ENCODE data around the gene MRPL3.

The MRPL3 gene

DNA sequence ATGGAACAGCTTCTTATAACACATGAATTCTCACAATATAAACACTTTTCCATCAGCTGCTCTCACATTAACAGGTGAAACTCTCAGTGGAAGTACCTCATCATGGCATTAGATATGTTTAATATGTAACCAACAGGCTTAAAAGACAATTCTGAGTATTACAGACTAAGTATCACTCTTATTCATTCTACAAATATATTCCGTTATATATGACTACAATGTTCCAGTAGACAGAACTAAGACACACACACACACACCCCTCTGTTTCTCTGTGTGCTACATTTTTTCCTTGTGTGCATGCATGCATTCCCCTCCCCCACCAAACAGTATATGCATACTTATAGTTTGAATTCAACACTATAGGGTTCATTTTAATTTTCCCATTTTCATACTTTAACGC lies 32.4 kb downstream of the MRPL3 start:
- Histone ChIP-seq H3K4me1 (no peaks in the 10 kb centered on the region), H3K36me3 (peaks cover 63% of the 10 kb centered on the region), H4K20me1 (peaks cover 42% of the 10 kb centered on the region), H3K9me3 (no peaks in the 10 kb centered on the region), H3K27me3 (no peaks in the 10 kb centered on the region), H3K27ac (no peak overlapping the region), H3K9ac (no peak overlapping the region), H3K4me2 (no peak overlapping the region), H3K4me3 (no peak overlapping the region)
- TF ChIP-seq Cebpa-rat (IDR thresholded peaks at IDR 0.05) = no peak

DNA sequence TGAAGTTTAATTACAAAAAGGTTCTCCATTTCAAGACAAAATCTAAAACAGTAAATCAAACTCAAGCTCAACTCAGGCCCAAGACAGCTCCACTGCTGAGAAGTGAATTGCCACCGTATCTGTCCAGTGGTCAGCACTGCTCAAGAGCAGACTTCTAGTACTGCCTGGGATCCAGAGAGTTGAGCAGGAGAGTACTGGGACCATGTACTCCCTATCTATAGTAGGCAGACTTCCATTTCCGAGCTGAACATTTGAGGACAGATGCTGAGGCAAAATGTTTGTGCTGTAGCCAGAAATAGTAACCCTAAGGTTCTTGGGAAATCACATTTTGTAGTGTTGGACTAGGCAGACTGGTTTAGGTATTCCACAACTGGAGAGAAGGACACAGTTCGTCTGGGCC lies 44.1 kb downstream of the MRPL3 start:
- H3K9me3 ChIP-seq = no peaks in the 10 kb centered on the region
- no peak for TF ChIP-seq Cebpa-rat (IDR thresholded peaks at IDR 0.05)
- no peaks in the 10 kb centered on the region for H3K27me3 ChIP-seq
- no peaks in the 10 kb centered on the region for H3K4me1 ChIP-seq
- H3K36me3 ChIP-seq = peaks cover 42% of the 10 kb centered on the region
- no peaks in the 10 kb centered on the region for H4K20me1 ChIP-seq
- no peak overlapping the region for H3K27ac ChIP-seq
- H3K4me2 ChIP-seq = no peak overlapping the region
- no peak overlapping the region for H3K9ac ChIP-seq
- no peak overlapping the region for H3K4me3 ChIP-seq

DNA sequence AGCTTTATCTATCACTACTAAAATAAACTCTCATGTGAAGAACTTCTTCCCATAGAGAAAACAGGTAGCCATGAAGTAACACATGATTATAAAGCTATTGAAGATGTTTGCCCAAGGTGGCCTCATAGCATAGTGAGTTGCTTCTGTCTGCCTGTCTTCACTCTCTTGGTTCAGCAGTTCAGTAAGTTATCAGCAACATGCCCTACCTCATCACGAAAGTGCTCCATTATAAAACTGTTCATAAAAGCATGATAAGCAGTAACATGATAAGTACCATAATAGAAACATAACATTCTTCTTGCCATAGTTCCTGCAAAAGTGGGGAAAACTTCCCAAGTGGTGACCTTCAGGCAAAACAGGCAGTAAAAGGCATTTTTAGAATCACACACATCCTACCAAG lies 45.6 kb downstream of the MRPL3 start:
- no peak overlapping the region for H3K4me2 ChIP-seq
- no peak overlapping the region for H3K4me3 ChIP-seq
- peaks cover 36% of the 10 kb centered on the region for H3K36me3 ChIP-seq
- no peak for TF ChIP-seq Cebpa-rat (IDR thresholded peaks at IDR 0.05)
- H3K27me3 ChIP-seq = no peaks in the 10 kb centered on the region
- H3K4me1 ChIP-seq = no peaks in the 10 kb centered on the region
- no peak overlapping the region for H3K9ac ChIP-seq
- H3K9me3 ChIP-seq = no peaks in the 10 kb centered on the region
- H3K27ac ChIP-seq = no peak overlapping the region
- H4K20me1 ChIP-seq = no peaks in the 10 kb centered on the region

DNA sequence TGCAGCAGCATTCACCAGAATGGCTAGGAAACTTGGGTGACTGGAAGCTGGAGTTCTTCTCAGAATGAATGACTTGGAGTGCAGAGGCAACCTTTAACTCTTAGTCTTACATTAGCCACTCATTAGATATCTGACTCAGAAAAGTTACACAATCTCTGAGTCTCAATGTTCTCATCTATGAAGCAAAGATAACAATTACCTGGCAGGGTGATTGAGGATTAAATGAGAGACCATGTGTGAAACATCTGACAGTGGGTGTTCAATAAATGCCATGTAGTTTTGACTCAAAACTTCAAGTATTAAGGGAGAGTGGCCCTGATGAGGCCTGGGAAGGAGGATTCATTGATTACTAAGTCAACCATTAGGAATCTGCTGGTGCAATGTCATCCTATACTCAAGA lies 48.3 kb downstream of the MRPL3 start:
- Histone ChIP-seq H3K4me1 (no peaks in the 10 kb centered on the region), H3K36me3 (peaks cover 15% of the 10 kb centered on the region), H3K27ac (no peak overlapping the region), H3K9ac (no peak overlapping the region), H3K9me3 (no peaks in the 10 kb centered on the region), H4K20me1 (no peaks in the 10 kb centered on the region), H3K27me3 (no peaks in the 10 kb centered on the region), H3K4me3 (no peak overlapping the region), H3K4me2 (no peak overlapping the region)
- TF ChIP-seq Cebpa-rat (IDR thresholded peaks at IDR 0.05) = no peak

DNA sequence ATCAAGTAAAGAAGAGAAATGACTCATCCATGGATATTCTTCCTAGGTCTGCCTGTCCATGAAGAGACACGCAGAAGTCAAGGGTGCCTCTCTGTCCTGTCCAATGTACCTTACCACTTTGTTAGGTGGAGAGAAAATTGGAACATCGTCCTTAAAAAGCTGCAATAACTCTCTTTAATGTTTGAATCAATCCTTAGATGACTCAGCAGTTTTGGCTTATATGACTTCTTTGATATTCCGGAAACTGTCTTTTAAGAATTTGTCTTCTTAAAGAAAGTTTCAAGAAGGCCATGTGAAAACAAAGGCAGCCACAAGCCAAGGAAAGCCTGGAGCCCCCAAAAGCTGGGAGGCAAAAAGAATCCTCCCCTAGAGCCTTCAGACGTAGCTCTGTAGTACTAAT lies 49.2 kb downstream of the MRPL3 start:
- no peak overlapping the region for H3K4me2 ChIP-seq
- H3K27me3 ChIP-seq = no peaks in the 10 kb centered on the region

DNA sequence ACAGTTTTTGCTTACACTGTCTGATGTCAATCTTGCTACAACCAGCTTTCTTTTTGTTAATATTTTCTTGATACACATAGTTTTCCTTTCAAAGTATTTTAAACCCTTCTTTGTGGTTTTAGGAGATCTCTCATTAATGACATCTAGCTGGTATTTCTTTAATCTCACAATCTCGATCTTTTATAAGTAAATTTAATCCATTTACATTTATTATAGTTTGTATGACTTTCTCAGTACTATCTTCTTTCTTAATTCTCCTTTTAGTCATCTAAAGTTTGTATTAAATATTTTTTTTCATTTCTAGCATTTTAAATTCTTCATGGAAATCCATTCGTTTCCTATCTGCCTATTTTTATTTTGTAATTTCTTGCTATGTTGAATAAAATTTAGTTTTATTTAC lies 55.4 kb downstream of the MRPL3 start:
- no peak overlapping the region for H3K27ac ChIP-seq
- H3K9me3 ChIP-seq = peaks cover 20% of the 10 kb centered on the region
- H3K27me3 ChIP-seq = no peaks in the 10 kb centered on the region
- no peaks in the 10 kb centered on the region for H4K20me1 ChIP-seq
- no peaks in the 10 kb centered on the region for H3K36me3 ChIP-seq
- H3K9ac ChIP-seq = no peak overlapping the region
- TF ChIP-seq Cebpa-rat (IDR thresholded peaks at IDR 0.05) = no peak
- H3K4me1 ChIP-seq = no peaks in the 10 kb centered on the region
- no peak overlapping the region for H3K4me2 ChIP-seq
- no peak overlapping the region for H3K4me3 ChIP-seq

More for the DNA sequence above, 49.2 kb downstream of the MRPL3 start:
- Histone ChIP-seq H3K4me3 (no peak overlapping the region), H3K9ac (no peak overlapping the region), H3K9me3 (peaks cover 6% of the 10 kb centered on the region), H3K27ac (no peak overlapping the region), H4K20me1 (no peaks in the 10 kb centered on the region), H3K36me3 (peaks cover 5% of the 10 kb centered on the region), H3K4me1 (no peaks in the 10 kb centered on the region)
- no peak for TF ChIP-seq Cebpa-rat (IDR thresholded peaks at IDR 0.05)

DNA sequence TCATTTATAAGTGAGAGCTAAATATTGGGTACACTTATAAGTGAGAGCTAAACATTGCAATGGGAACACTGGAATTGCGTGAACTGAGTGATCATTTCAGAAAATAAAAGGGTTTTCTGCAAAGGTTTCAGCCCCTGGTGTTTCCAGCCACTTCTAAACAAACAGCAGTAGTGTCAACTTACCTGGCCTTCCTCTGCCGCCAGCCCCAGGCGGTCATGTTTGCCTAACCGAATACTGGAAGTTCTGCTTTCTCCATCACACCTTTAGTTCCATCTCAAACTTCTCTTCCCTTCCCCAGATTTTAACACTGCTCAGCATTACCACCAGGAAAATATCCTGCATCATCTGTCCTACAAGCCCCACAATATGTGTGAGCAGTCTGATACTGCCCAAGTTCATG lies 58.6 kb downstream of the MRPL3 start:
- no peaks in the 10 kb centered on the region for H4K20me1 ChIP-seq
- H3K27me3 ChIP-seq = no peaks in the 10 kb centered on the region
- H3K36me3 ChIP-seq = no peaks in the 10 kb centered on the region
- H3K4me1 ChIP-seq = no peaks in the 10 kb centered on the region
- no peak overlapping the region for H3K9ac ChIP-seq
- peaks cover 20% of the 10 kb centered on the region for H3K9me3 ChIP-seq
- no peak overlapping the region for H3K4me3 ChIP-seq
- no peak overlapping the region for H3K4me2 ChIP-seq
- TF ChIP-seq Cebpa-rat (IDR thresholded peaks at IDR 0.05) = no peak
- no peak overlapping the region for H3K27ac ChIP-seq

DNA sequence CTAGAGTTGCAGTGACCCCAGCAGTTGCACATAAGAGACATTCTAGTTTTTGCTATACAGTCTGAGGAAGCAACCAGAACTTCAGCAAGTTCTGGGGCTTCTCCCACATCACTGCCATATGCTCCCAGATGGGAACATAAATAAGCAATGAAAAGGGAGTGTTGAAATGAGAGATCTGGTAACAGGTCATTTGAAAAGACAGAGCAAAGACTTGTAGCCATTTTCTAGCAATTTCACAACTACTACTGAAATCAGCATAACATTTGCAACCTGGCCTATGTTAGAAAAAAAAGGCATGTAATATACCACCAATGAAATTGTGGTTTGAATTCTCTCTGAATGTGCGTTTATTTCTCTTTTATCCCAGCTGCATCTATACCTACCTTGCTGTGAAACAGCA lies 63.7 kb downstream of the MRPL3 start:
- Histone ChIP-seq H3K4me2 (no peak overlapping the region), H3K36me3 (no peaks in the 10 kb centered on the region), H3K27ac (no peak overlapping the region), H3K4me1 (no peaks in the 10 kb centered on the region), H3K27me3 (no peaks in the 10 kb centered on the region), H3K9me3 (no peaks in the 10 kb centered on the region), H4K20me1 (no peaks in the 10 kb centered on the region), H3K4me3 (no peak overlapping the region), H3K9ac (no peak overlapping the region)
- no peak for TF ChIP-seq Cebpa-rat (IDR thresholded peaks at IDR 0.05)

DNA sequence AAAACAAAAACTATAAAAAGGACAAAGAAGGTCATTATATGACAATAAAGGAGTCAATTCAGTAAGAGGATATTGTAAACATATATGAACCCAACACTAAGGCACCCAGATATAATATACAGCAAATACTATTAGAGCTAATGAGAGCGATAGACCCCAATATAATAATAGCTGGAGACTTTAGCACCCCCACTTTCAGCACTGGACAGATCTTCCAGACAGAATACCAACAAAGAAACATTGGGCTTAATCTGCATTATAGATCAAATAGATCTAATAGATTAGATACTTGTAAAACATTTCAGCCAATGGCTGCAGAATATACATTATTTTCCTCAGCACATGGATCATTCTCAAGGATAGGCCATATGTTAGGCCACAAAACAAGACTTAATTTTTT lies 67.8 kb downstream of the MRPL3 start:
- Histone ChIP-seq H4K20me1 (no peaks in the 10 kb centered on the region), H3K36me3 (no peaks in the 10 kb centered on the region), H3K4me3 (no peak overlapping the region), H3K4me2 (no peak overlapping the region), H3K4me1 (no peaks in the 10 kb centered on the region), H3K27ac (no peak overlapping the region), H3K27me3 (no peaks in the 10 kb centered on the region), H3K9me3 (no peaks in the 10 kb centered on the region), H3K9ac (no peak overlapping the region)
- no peak for TF ChIP-seq Cebpa-rat (IDR thresholded peaks at IDR 0.05)

DNA sequence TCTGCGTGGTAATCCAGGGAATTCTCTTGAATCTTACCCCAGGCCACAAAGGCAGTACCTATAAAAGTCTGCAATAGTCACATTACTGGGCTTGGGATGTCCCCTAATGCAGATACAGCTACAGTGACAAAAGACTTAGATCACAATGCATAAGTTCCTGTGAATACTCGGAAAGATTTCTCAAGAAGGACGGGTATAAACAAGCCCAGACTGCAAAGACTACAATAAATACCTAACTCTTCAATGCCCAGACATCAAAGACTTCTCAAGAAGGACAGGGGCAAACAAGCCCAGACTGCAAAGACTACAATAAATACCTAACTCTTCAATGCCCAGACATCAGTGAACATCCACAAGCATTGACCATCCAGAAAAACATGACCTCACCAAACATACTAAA lies 70.3 kb downstream of the MRPL3 start:
- no peaks in the 10 kb centered on the region for H3K27me3 ChIP-seq

DNA sequence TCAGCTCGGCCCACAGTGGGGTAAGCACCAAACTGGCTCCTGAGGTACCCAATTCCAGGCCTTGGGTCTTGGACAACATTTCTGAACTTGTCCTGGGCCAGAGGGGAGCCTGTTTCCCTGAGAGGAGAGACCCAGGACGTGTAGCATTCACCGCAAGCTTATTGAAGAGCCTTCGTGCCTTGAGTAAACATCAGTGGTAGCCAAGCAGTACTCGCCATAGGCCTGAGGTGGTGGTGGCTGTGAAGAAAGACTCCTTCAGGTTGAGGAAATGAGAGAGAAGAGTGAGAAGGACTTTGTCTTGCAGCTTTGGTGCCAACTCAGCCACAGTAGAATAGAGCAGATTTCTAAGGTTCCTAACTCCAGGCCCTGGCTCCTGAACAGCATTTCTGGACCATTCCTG lies 71.0 kb downstream of the MRPL3 start:
- H3K27ac ChIP-seq = no peak overlapping the region
- H3K9ac ChIP-seq = no peak overlapping the region
- H3K9me3 ChIP-seq = no peaks in the 10 kb centered on the region
- H3K27me3 ChIP-seq = no peaks in the 10 kb centered on the region
- no peaks in the 10 kb centered on the region for H3K4me1 ChIP-seq
- H3K36me3 ChIP-seq = no peaks in the 10 kb centered on the region
- H3K4me3 ChIP-seq = no peak overlapping the region
- H4K20me1 ChIP-seq = no peaks in the 10 kb centered on the region
- TF ChIP-seq Cebpa-rat (IDR thresholded peaks at IDR 0.05) = no peak
- no peak overlapping the region for H3K4me2 ChIP-seq

More for the DNA sequence above, 70.3 kb downstream of the MRPL3 start:
- Histone ChIP-seq H4K20me1 (no peaks in the 10 kb centered on the region), H3K4me2 (no peak overlapping the region), H3K4me1 (no peaks in the 10 kb centered on the region), H3K4me3 (no peak overlapping the region), H3K9me3 (no peaks in the 10 kb centered on the region), H3K36me3 (no peaks in the 10 kb centered on the region), H3K9ac (no peak overlapping the region), H3K27ac (no peak overlapping the region)
- no peak for TF ChIP-seq Cebpa-rat (IDR thresholded peaks at IDR 0.05)

Data from BLaER1 (cell line).